OCI-LY1 (cell line): ENCODE results near the gene GPR37L1.

ENCODE experiments used
- CTCF ChIP-seq: fragments of 200-600 bp; sonication (generic), shearing (Covaris generic); IDR thresholded peaks from 2 replicates; pipeline ENCODE4 v1.5.1; 2017; ENCODE audit warnings: mild to moderate bottlenecking, antibody characterized with exemption, low read length, moderate library complexity, mixed read lengths
- EZH2 ChIP-seq: fragments of 200-600 bp; sonication (generic), shearing (Covaris generic); IDR thresholded peaks from 2 replicates; pipeline ENCODE4 v1.8.0; 2017; ENCODE audit warnings: borderline replicate concordance, mixed run types, mild to moderate bottlenecking, antibody characterized with exemption, low read length, moderate library complexity, mixed read lengths

- no peak for TF ChIP-seq CTCF
- TF ChIP-seq EZH2: no peak
Observed at GRCh38 chr1:202161151-202162046, 38.7 kb downstream of the GPR37L1 start.
